Natural killer cell (primary cell): ENCODE measurements around the gene ABTB2. TPM values are rescaled to one million over a fixed set of nuclear protein-coding genes. Genes with fewer than 3 reads are reported as not detected.

Experiments
- ATAC-seq, 3 donors: fragments of 150-1000 bp in 2 of 3; fragments of 200-7000 bp in 1 of 3; cut with Tn5 transposase; 1 replicate in 1 of 3; 2 replicates in 2 of 3; pipeline ENCODE4 v1.10.0; 2021; ENCODE audit warnings: mild to moderate bottlenecking in 2 of 3, moderate library complexity in 2 of 3
- DNase-seq, 2 donors: peaks; one replicate each; pipeline versions ENCODE4 v3.0.0 to v3.0.0-alpha.2; 2013 to 2021; ENCODE audit warnings: mixed read lengths in 1 of 2
- H3K27ac ChIP-seq: one replicate; pipeline ENCODE4 v1.5.1; 2013; ENCODE audit warnings: mild to moderate bottlenecking, low read length
- H3K27me3 ChIP-seq: one replicate; pipeline ENCODE4 v1.6.1; 2013; ENCODE audit warnings: low read length; ENCODE audit not compliant: control insufficient read depth, insufficient read depth
- H3K36me3 ChIP-seq: one replicate; pipeline ENCODE4 v1.6.1; 2013; ENCODE audit warnings: low read length; ENCODE audit not compliant: control insufficient read depth, insufficient read depth
- H3K4me1 ChIP-seq: one replicate; pipeline ENCODE4 v1.6.1; 2013; ENCODE audit warnings: low read length; ENCODE audit not compliant: control insufficient read depth, insufficient read depth
- H3K4me3 ChIP-seq: one replicate; pipeline ENCODE4 v1.5.1; 2013; ENCODE audit warnings: low read length
- H3K9me3 ChIP-seq: one replicate; pipeline ENCODE4 v1.6.1; 2013; ENCODE audit warnings: low read length; ENCODE audit not compliant: control insufficient read depth, insufficient read depth
- H3K27ac Mint-ChIP-seq, 2 donors: one replicate each; pipeline ENCODE4 v1.8.0; 2022; ENCODE audit warnings: mild to moderate bottlenecking in 2 of 2, mixed read lengths in 2 of 2, moderate library complexity in 1 of 2
- H3K27me3 Mint-ChIP-seq, 2 donors: one replicate each; pipeline ENCODE4 v1.8.0; 2022; ENCODE audit warnings: low read depth in 2 of 2, mixed read lengths in 2 of 2
- H3K36me3 Mint-ChIP-seq: one replicate; pipeline ENCODE4 v1.8.0; 2022; ENCODE audit warnings: mixed read lengths
- H3K4me1 Mint-ChIP-seq, 2 donors: one replicate each; pipeline ENCODE4 v1.8.0; 2022; ENCODE audit warnings: mixed read lengths in 2 of 2
- H3K4me3 Mint-ChIP-seq: one replicate; pipeline ENCODE4 v1.8.0; 2022; ENCODE audit warnings: mild to moderate bottlenecking, moderate library complexity, mixed read lengths
- H3K9me3 Mint-ChIP-seq, 2 donors: one replicate each; pipeline ENCODE4 v1.8.0; 2022; ENCODE audit warnings: mixed read lengths in 2 of 2
- CTCF ChIP-seq: fragments of 200-600 bp; IDR thresholded peaks from one replicate; pipeline ENCODE4 v1.8.0; 2022; ENCODE audit warnings: antibody characterized with exemption
- WGBS: methylation state at CpG from one replicate; pipeline ENCODE4 v1.1.7; 2013; ENCODE audit warnings: missing lambda C conversion rate; ENCODE audit not compliant: insufficient coverage; 5-methylcytosine and 5-hydroxymethylcytosine counted together
- intact Hi-C: fragments of 100-400 bp; cut with micrococcal nuclease; formaldehyde crosslinking; loops from one replicate; pipeline ENCODE4 v1.14.2; 2022
- total RNA-seq, 4 donors: library from RNA; stranded (reverse); fragments of 120-200 nt in 1 of 4; gene quantifications; one replicate each; pipeline versions ENCODE4 v1.2.3 to v1.2.4, GENCODE V29; 2013 to 2022

Gene ABTB2
- total RNA-seq, 3 donors from 2014 or later (not counting 1 experiment from before 2014, with no cell fraction given), result 0.65 to 1.7 (median 1.1) TPM

GRCh38 chr11:34146866-34147265 is 210.9 kb downstream of the ABTB2 start:
- DNase-seq (no peak), ATAC-seq (no peak)
- Mint-ChIP-seq H3K4me1 (no peaks in the 10 kb centered on the region), H3K27me3 (no peaks in the 10 kb centered on the region), H3K4me3 (no peak overlapping the region), H3K36me3 (peaks cover 30% of the 10 kb centered on the region), H3K27ac (no peak overlapping the region), H3K9me3 (no peaks in the 10 kb centered on the region)
- no peak overlapping the region for H3K4me3 ChIP-seq
- no peaks in the 10 kb centered on the region for H3K9me3 ChIP-seq
- no peaks in the 10 kb centered on the region for H3K27me3 ChIP-seq
- H3K36me3 ChIP-seq, result peaks cover 78% of the 10 kb centered on the region
- no peak for TF ChIP-seq CTCF
- no peak overlapping the region for H3K27ac ChIP-seq
- intact Hi-C loops, result no loop called here
- 95% methylated on average over 5 of the region's 5 CpGs for WGBS
- no peaks in the 10 kb centered on the region for H3K4me1 ChIP-seq

- H3K9me3 Mint-ChIP-seq, result no peaks in the 10 kb centered on the region
- Histone ChIP-seq H3K9me3 (no peaks in the 10 kb centered on the region), H3K4me3 (no peak overlapping the region), H3K27ac (no peak overlapping the region), H3K4me1 (no peaks in the 10 kb centered on the region), H3K27me3 (no peaks in the 10 kb centered on the region), H3K36me3 (peaks cover 82% of the 10 kb centered on the region)
- 95% methylated on average over 12 of the region's 12 CpGs for WGBS
- ATAC-seq, result no peak
- no peaks in the 10 kb centered on the region for H3K27me3 Mint-ChIP-seq
- no peak overlapping the region for H3K4me3 Mint-ChIP-seq
- no peaks in the 10 kb centered on the region for H3K4me1 Mint-ChIP-seq
- TF ChIP-seq CTCF, result no peak
- DNase-seq, result no peak
- H3K27ac Mint-ChIP-seq, result no peak overlapping the region
- peaks cover 35% of the 10 kb centered on the region for H3K36me3 Mint-ChIP-seq
- intact Hi-C loops, result no loop called here
Observed at GRCh38 chr11:34146411-34146810, 211.4 kb downstream of the ABTB2 start.

- H3K27ac Mint-ChIP-seq, result no peak overlapping the region
- WGBS, result 69% methylated on average over 8 of the region's 8 CpGs
Observed at GRCh38 chr11:34145847-34146381, 211.9 kb downstream of the ABTB2 start.

More at GRCh38 chr11:34145847-34146381, 211.9 kb downstream of the ABTB2 start:
- intact Hi-C loops, result no loop called here
- no peak overlapping the region for H3K27ac ChIP-seq
- no peaks in the 10 kb centered on the region for H3K9me3 Mint-ChIP-seq
- no peaks in the 10 kb centered on the region for H3K4me1 ChIP-seq
- DNase-seq (no peak), ATAC-seq (no peak)
- TF ChIP-seq CTCF, result no peak
- no peaks in the 10 kb centered on the region for H3K9me3 ChIP-seq
- H3K36me3 Mint-ChIP-seq, result peaks cover 38% of the 10 kb centered on the region
- no peak overlapping the region for H3K4me3 Mint-ChIP-seq
- no peaks in the 10 kb centered on the region for H3K27me3 ChIP-seq
- no peak overlapping the region for H3K4me3 ChIP-seq
- no peaks in the 10 kb centered on the region for H3K27me3 Mint-ChIP-seq
- no peaks in the 10 kb centered on the region for H3K4me1 Mint-ChIP-seq
- peaks cover 87% of the 10 kb centered on the region for H3K36me3 ChIP-seq
